ENCODE measurements around the gene PLOD3. TPM values are rescaled to one million over a fixed set of nuclear protein-coding genes. Genes with fewer than 3 reads are reported as not detected.

PLOD3 gene
- total and polyA plus RNA-seq, 2 donors (not counting 3 experiments of a cell fraction or from before 2014, with no cell fraction given): 143 to 170 TPM

DNA sequence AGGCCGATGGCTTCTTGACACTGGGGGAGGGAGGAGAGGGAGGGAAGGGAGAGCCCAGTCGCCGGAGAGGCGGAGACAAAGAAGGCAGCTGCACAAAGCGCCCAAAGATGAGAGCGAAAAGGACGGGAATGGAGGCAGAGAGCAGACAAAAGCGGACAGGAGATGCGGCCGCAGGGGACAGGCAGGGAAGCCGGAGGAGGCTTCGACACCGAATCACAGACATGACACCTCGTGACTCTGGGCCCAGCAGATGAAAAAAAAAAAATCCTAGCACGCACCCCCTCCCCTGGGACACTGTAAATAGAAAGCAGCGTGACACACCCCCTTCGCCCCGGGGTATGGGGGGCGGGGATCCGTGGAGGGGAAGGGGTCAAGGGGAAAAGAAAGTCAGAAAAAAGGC is 38.3 kb downstream of the PLOD3 start:
- intact Hi-C loops (cut with micrococcal nuclease): loop anchor here (10.0 kb wide), 1 partner anchor 556 kb away; no protein-coding TSS in a partner anchor
- no peaks in the 10 kb centered on the region for H3K79me2 ChIP-seq (ENCODE audit: control insufficient read depth, insufficient read depth, low read length)
- no peaks in the 10 kb centered on the region for H3K9me1 ChIP-seq (replicated peaks; ENCODE audit: control insufficient read depth, extremely low read depth, insufficient read depth, low read length)
- no peak overlapping the region for H3K4me3 ChIP-seq (replicated peaks in 1 of 3; ENCODE audit: insufficient read depth in 1 of 3, low read depth in 1 of 3, low read length in 3 of 3)
- no peaks in the 10 kb centered on the region for H3K4me1 ChIP-seq (ENCODE audit: control insufficient read depth, extremely low read depth, insufficient read depth, low read length)
- H3K36me3 ChIP-seq (ENCODE audit: control insufficient read depth in 2 of 2, extremely low read depth in 1 of 2, insufficient read depth in 2 of 2, low read length in 2 of 2): no peaks in the 10 kb centered on the region
- no peak overlapping the region for H2AFZ ChIP-seq (ENCODE audit: low read depth, low read length)
- peaks cover 47 to 58% of the 10 kb centered on the region in 2 experiments for H3K27me3 ChIP-seq (ENCODE audit: control insufficient read depth in 2 of 2, insufficient read depth in 2 of 2, low read length in 2 of 2)
- no peaks in the 10 kb centered on the region for H4K20me1 ChIP-seq (replicated peaks; ENCODE audit: control insufficient read depth, extremely low read depth, insufficient read depth, low read length)
- ChIA-PET POLR2A (no interaction called here), CTCF (interaction anchor here (0.7 to 6.3 kb wide), 3 partner anchors 13 to 139 kb away, joined by 4 to 39 read pairs (median 9); no protein-coding TSS in a partner anchor)
- no peak overlapping the region for H3K4me2 ChIP-seq (ENCODE audit: insufficient read depth, low read length)
- dilution Hi-C loops (cut with MboI; ENCODE audit: extremely low pct_ligation_motif_present, low sequenced_read_pairs): no loop called here
- no peak overlapping the region for H3K27ac ChIP-seq (ENCODE audit: insufficient read depth, low read depth, low read length)
- no TSS peak for BruUV-seq (replicated peaks)
- FAIRE-seq: no peak
- no peaks in the 10 kb centered on the region for H3K9me3 ChIP-seq (replicated peaks; ENCODE audit: control insufficient read depth, insufficient read depth, low read length)
- no peak for TF ChIP-seq JUN (IDR thresholded peaks at IDR 0.05; ENCODE audit: borderline replicate concordance, insufficient read depth, insufficient read length, low read depth)
- no peak for TF ChIP-seq MYC (IDR thresholded peaks at IDR 0.05; ENCODE audit: low read depth, low read length)
- no peak for TF ChIP-seq EZH2 (IDR thresholded peaks at IDR 0.05; ENCODE audit: borderline replicate concordance, low read depth, low read length, severe bottlenecking)
- TF ChIP-seq, protein P1, sequence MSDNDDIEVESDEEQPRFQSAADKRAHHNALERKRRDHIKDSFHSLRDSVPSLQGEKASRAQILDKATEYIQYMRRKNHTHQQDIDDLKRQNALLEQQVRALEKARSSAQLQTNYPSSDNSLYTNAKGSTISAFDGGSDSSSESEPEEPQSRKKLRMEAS (IDR thresholded peaks at IDR 0.05; ENCODE audit: insufficient read depth, insufficient read length): no peak
- TF ChIP-seq FOS (IDR thresholded peaks at IDR 0.05; ENCODE audit: borderline replicate concordance, insufficient read depth, low read length): no peak
- TF ChIP-seq, protein P2, sequence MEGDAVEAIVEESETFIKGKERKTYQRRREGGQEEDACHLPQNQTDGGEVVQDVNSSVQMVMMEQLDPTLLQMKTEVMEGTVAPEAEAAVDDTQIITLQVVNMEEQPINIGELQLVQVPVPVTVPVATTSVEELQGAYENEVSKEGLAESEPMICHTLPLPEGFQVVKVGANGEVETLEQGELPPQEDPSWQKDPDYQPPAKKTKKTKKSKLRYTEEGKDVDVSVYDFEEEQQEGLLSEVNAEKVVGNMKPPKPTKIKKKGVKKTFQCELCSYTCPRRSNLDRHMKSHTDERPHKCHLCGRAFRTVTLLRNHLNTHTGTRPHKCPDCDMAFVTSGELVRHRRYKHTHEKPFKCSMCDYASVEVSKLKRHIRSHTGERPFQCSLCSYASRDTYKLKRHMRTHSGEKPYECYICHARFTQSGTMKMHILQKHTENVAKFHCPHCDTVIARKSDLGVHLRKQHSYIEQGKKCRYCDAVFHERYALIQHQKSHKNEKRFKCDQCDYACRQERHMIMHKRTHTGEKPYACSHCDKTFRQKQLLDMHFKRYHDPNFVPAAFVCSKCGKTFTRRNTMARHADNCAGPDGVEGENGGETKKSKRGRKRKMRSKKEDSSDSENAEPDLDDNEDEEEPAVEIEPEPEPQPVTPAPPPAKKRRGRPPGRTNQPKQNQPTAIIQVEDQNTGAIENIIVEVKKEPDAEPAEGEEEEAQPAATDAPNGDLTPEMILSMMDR (IDR thresholded peaks at IDR 0.05; ENCODE audit: extremely low read depth in 1 of 2, insufficient read depth in 1 of 2, low read depth in 1 of 2, low read length in 2 of 2): no peak
- DNase-seq (ENCODE audit: low read depth, low spot score): no peak
- no peak overlapping the region for H3K9ac ChIP-seq (replicated peaks; ENCODE audit: extremely low read depth, insufficient read depth, low read length)
